Osteoblast (primary cell): Measurements from ENCODE around the gene MATR3. TPM values are rescaled to one million over a fixed set of nuclear protein-coding genes. Genes with fewer than 3 reads are reported as not detected.
"Not testable (repeated sequence)": the region's sequence is repeated elsewhere in the genome, so short reads cannot be mapped to it uniquely, and the experiment has no call there.

ENCODE experiments used
- DNase-seq: peaks from one replicate; pipeline ENCODE4 v3.0.0; 2011; ENCODE audit warnings: low spot score, mixed read lengths; ENCODE audit not compliant: insufficient read length; ENCODE audit errors: missing footprints
- H2AFZ ChIP-seq: 2 replicates; pipeline ENCODE4 v1.6.0; 2011; ENCODE audit warnings: mild to moderate bottlenecking, low read length
- H3K27ac ChIP-seq: 2 replicates; pipeline ENCODE4 v1.5.1; 2011; ENCODE audit warnings: mild to moderate bottlenecking, low read depth, low read length, moderate library complexity
- H3K27me3 ChIP-seq: 2 replicates; pipeline ENCODE4 v1.6.0; 2012; ENCODE audit warnings: mild to moderate bottlenecking, control low read depth, inconsistent platforms, low read length, moderate library complexity; ENCODE audit not compliant: insufficient read depth
- H3K36me3 ChIP-seq: 2 replicates; pipeline ENCODE4 v1.5.1; 2011; ENCODE audit warnings: mild to moderate bottlenecking, low read length, control low read depth, moderate library complexity; ENCODE audit not compliant: insufficient read depth
- H3K4me1 ChIP-seq: 2 replicates; pipeline ENCODE4 v1.5.1; 2011; ENCODE audit warnings: mild to moderate bottlenecking, low read length, control low read depth, moderate library complexity; ENCODE audit not compliant: insufficient read depth
- H3K4me2 ChIP-seq: 2 replicates; pipeline ENCODE4 v1.6.0; 2011; ENCODE audit warnings: mild to moderate bottlenecking, low read length; ENCODE audit not compliant: insufficient read depth
- H3K4me3 ChIP-seq: fragments of 200-600 bp; sonication (generic); 3 replicates; pipeline ENCODE4 v1.5.1; 2012; ENCODE audit warnings: mild to moderate bottlenecking, low read length, inconsistent platforms; ENCODE audit not compliant: insufficient read depth
- H3K79me2 ChIP-seq: 2 replicates; pipeline ENCODE4 v1.6.0; 2012; ENCODE audit warnings: mild to moderate bottlenecking, low read length, control low read depth, inconsistent platforms; ENCODE audit not compliant: insufficient read depth
- H3K9me3 ChIP-seq: 2 replicates; pipeline ENCODE4 v1.5.1; 2011; ENCODE audit warnings: low read depth, low read length, control low read depth
- H4K20me1 ChIP-seq: 2 replicates; pipeline ENCODE4 v1.6.0; 2012; ENCODE audit warnings: mild to moderate bottlenecking, low read length, control low read depth; ENCODE audit not compliant: insufficient read depth
- total RNA-seq: library from RNA; depleted of rRNA; stranded (reverse); fragments of >200 nt; gene quantifications from 2 replicates; pipeline ENCODE4 v1.2.3, GENCODE V29; 2012
- TF ChIP-seq, protein P1 (sequence below): IDR thresholded peaks from 2 replicates; pipeline ENCODE4 v1.5.1; 2011; ENCODE audit warnings: mild to moderate bottlenecking, low read depth, low read length, moderate library complexity; ENCODE audit errors: extremely low read depth

MATR3 gene
- total RNA-seq, 1 donor = 284 TPM

DNA sequence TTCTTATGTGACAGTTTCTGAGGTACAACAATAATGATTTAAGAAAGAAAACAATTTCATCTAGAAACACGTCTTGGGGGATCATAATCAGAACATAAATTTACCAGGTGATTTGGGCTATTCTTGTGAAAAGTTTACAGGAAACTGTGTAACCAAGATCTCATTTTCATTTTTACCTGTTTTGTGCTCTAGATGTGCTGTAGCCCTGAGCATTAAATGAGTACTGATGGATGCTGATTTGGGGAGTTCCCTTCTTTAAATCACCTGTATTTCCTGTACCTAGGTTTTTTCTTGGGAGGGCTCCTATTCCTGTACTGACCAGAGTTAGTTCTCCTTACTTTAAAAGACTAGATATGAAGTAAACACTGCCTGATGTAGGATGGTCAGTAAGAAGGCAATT, 12.7 kb downstream of the MATR3 start:
- Histone ChIP-seq H3K4me3 (no peak overlapping the region), H3K27me3 (no peaks in the 10 kb centered on the region), H3K79me2 (peaks cover 100% of the 10 kb centered on the region), H3K36me3 (no peaks in the 10 kb centered on the region), H3K4me1 (peaks cover 17% of the 10 kb centered on the region), H4K20me1 (peaks cover 95% of the 10 kb centered on the region), H3K9me3 (no peaks in the 10 kb centered on the region), H3K4me2 (no peak overlapping the region), H2AFZ (no peak overlapping the region), H3K27ac (no peak overlapping the region)
- no peak for DNase-seq
- TF ChIP-seq, protein P1, sequence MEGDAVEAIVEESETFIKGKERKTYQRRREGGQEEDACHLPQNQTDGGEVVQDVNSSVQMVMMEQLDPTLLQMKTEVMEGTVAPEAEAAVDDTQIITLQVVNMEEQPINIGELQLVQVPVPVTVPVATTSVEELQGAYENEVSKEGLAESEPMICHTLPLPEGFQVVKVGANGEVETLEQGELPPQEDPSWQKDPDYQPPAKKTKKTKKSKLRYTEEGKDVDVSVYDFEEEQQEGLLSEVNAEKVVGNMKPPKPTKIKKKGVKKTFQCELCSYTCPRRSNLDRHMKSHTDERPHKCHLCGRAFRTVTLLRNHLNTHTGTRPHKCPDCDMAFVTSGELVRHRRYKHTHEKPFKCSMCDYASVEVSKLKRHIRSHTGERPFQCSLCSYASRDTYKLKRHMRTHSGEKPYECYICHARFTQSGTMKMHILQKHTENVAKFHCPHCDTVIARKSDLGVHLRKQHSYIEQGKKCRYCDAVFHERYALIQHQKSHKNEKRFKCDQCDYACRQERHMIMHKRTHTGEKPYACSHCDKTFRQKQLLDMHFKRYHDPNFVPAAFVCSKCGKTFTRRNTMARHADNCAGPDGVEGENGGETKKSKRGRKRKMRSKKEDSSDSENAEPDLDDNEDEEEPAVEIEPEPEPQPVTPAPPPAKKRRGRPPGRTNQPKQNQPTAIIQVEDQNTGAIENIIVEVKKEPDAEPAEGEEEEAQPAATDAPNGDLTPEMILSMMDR = no peak

DNA sequence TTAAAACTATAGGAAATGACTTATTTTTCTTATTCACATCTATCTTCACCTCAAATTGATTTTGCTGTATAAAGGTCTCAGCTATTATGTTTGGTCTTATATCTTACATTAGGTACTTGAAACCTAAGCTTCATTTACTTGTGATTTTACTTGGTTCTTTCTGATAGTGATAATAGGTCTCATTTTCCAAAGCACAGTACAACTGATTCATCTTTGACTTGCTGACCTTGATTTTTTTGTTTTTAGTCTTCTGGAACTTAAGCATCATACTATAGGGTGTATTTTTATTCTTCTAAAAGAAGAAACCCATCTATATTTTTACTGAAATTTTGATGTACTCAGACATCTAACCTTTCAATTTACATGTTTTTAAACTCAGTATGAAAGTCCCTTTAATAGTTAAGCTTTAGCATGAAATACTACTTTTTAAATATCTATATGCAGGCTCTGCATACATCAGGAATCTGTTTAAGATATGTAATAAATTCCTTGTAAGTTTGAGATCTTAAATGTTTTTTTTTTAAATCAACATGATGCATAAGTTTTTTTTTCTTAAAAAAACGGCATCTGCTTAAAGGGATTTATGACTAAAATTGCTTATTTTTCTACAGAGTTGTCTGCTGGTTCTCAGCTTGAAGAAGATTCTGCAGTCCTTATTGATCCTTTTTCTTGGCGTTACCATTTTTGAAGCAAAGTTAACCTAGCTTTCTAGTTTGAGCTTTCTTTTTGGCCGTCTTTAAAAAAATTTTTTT, 13.3 kb downstream of the MATR3 start:
- H3K79me2 ChIP-seq = peaks cover 100% of the 10 kb centered on the region
- H4K20me1 ChIP-seq = peaks cover 94% of the 10 kb centered on the region
- H2AFZ ChIP-seq = no peak overlapping the region
- TF ChIP-seq, protein P1 = no peak
- H3K4me3 ChIP-seq = no peak overlapping the region
- H3K27me3 ChIP-seq = no peaks in the 10 kb centered on the region
- no peak overlapping the region for H3K27ac ChIP-seq
- DNase-seq = no peak
- no peaks in the 10 kb centered on the region for H3K36me3 ChIP-seq
- H3K4me2 ChIP-seq = no peak overlapping the region
- peaks cover 16% of the 10 kb centered on the region for H3K4me1 ChIP-seq
- H3K9me3 ChIP-seq = no peaks in the 10 kb centered on the region

DNA sequence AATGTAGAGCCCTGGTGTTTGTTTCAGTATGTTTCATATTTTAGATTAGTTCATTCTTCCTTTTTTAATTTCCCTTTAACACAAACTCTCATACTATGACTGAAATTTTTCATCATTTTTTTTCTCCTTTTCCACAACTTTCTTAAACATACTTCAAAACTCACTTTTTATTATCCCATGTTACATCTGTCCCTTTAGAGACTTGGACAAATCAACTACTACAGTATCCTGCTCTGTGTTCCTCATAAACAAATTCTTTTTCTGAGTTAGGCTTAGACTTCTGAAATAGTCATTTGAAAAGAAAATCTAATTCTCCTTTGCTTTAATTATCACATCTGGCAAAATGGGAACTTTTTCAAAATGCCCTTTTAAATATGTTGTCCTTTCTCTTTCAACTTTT, 15.3 kb downstream of the MATR3 start:
- H2AFZ ChIP-seq = no peak overlapping the region
- peak overlapping the region; percentile 0 for H3K27ac ChIP-seq
- DNase-seq = no peak
- H3K36me3 ChIP-seq = peaks cover 3% of the 10 kb centered on the region
- no peaks in the 10 kb centered on the region for H3K9me3 ChIP-seq
- peaks cover 90% of the 10 kb centered on the region for H4K20me1 ChIP-seq
- peaks cover 10% of the 10 kb centered on the region for H3K4me1 ChIP-seq
- H3K4me3 ChIP-seq = no peak overlapping the region
- H3K27me3 ChIP-seq = no peaks in the 10 kb centered on the region
- peaks cover 100% of the 10 kb centered on the region for H3K79me2 ChIP-seq
- TF ChIP-seq, protein P1 = no peak
- no peak overlapping the region for H3K4me2 ChIP-seq

DNA sequence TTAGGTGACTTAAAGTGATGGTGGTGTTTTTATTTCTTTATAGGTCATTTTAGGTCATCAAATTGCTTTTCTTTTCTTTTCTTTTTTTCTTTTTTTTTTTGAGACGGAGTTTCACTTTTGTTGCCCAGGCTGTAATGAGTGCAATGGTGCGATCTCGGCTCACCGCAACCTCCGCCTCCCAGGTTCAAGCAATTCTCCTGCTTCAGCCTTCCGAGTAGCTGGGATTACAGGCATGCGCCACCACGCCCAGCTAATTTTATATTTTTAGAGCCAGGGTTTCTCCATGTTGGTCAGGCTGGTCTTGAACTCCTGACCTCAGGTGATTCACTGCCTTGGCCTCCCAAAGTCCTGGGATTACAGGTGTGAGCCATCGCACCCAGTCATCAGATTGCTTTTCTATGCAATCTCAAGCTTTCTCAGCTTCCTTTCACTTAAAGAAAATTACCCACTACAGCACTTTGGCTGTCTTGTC, 17.2 kb downstream of the MATR3 start:
- not testable (repeated sequence) for DNase-seq, H2AFZ ChIP-seq, H3K4me2 ChIP-seq, H3K27me3 ChIP-seq, H3K9me3 ChIP-seq, H3K4me3 ChIP-seq, H3K36me3 ChIP-seq
- Histone ChIP-seq H3K4me1 (peaks cover 10% of the 10 kb centered on the region), H3K27ac (peak overlapping the region; percentile 14), H3K79me2 (peaks cover 100% of the 10 kb centered on the region), H4K20me1 (peaks cover 86% of the 10 kb centered on the region)
